Brain microvascular endothelial cell (primary cell): Measurements from ENCODE around the gene IL1R1.
A peak's percentile ranks its signal among the peaks of the same experiment; 100 is the strongest.
"Not testable (repeated sequence)": the region's sequence is repeated elsewhere in the genome, so short reads cannot be mapped to it uniquely, and the experiment has no call there.

ENCODE experiments used
- DNase-seq: peaks from one replicate; pipeline ENCODE4 v3.0.0-alpha.2; 2020
- H3K27ac ChIP-seq: fragments of 250-450 bp; sonication (Bioruptor Pico); 2 replicates; pipeline ENCODE4 v1.5.1; 2020; ENCODE audit warnings: mild to moderate bottlenecking, moderate library complexity
- H3K27me3 ChIP-seq: fragments of 250-450 bp; sonication (Bioruptor Pico); replicated peaks from 2 replicates; pipeline ENCODE4 v1.5.1; 2020; ENCODE audit warnings: mild to moderate bottlenecking
- H3K36me3 ChIP-seq: fragments of 250-450 bp; sonication (Bioruptor Pico); replicated peaks from 2 replicates; pipeline ENCODE4 v1.5.1; 2020; ENCODE audit warnings: mild to moderate bottlenecking
- H3K4me3 ChIP-seq: 2 replicates; pipeline ENCODE4 v1.5.1; 2011; ENCODE audit warnings: low read depth, mild to moderate bottlenecking, control low read depth, low read length, moderate library complexity
- CTCF ChIP-seq: IDR thresholded peaks from 2 replicates; pipeline ENCODE4 v1.5.1; 2011; ENCODE audit warnings: low read depth, mild to moderate bottlenecking, moderate library complexity, low read length, control low read depth, inconsistent platforms; ENCODE audit errors: missing control alignments
- in situ Hi-C: cut with HindIII; loops from 2 replicates; pipeline ENCODE4 v1.10.0; 2017; ENCODE audit warnings: low sequenced_read_pairs, low pct_ligation_motif_present

IL1R1 gene

GRCh38 chr2:102103284-102103683 lies 39.3 kb upstream of the IL1R1 start:
- no peak overlapping the region for H3K4me3 ChIP-seq
- no peaks in the 10 kb centered on the region for H3K27me3 ChIP-seq
- no peak for TF ChIP-seq CTCF
- in situ Hi-C loops, result no loop called here
- DNase-seq, result no peak
- H3K27ac ChIP-seq, result no peak overlapping the region
- no peaks in the 10 kb centered on the region for H3K36me3 ChIP-seq

GRCh38 chr2:102103992-102104871 lies 38.3 kb upstream of the IL1R1 start:
- Histone ChIP-seq H3K4me3 (peak overlapping the region; percentile 37), H3K27ac (peak overlapping the region; percentile 82), H3K36me3 (no peaks in the 10 kb centered on the region), H3K27me3 (no peaks in the 10 kb centered on the region)
- in situ Hi-C loops, result no loop called here
- DNase-seq, result peak; percentile 86
- TF ChIP-seq CTCF, result no peak

GRCh38 chr2:102106133-102106556 lies 36.4 kb upstream of the IL1R1 start:
- peak; percentile 85 for DNase-seq
- in situ Hi-C loops, result no loop called here
- no peaks in the 10 kb centered on the region for H3K36me3 ChIP-seq
- no peaks in the 10 kb centered on the region for H3K27me3 ChIP-seq
- no peak overlapping the region for H3K4me3 ChIP-seq
- no peak for TF ChIP-seq CTCF
- H3K27ac ChIP-seq, result peak overlapping the region; percentile 63

- H3K36me3 ChIP-seq, DNase-seq, in situ Hi-C loops, H3K27me3 ChIP-seq, H3K4me3 ChIP-seq: not testable (repeated sequence)
- peak overlapping the region; percentile 11 for H3K27ac ChIP-seq
Measured at GRCh38 chr2:102106813-102107740, 35.5 kb upstream of the IL1R1 start.

GRCh38 chr2:102107741-102108070 lies 34.8 kb upstream of the IL1R1 start:
- Histone ChIP-seq H3K27me3 (no peaks in the 10 kb centered on the region), H3K36me3 (no peaks in the 10 kb centered on the region), H3K27ac (peak overlapping the region; percentile 11), H3K4me3 (no peak overlapping the region)
- DNase-seq, result no peak
- in situ Hi-C loops, result no loop called here
- no peak for TF ChIP-seq CTCF

GRCh38 chr2:102109016-102109415 lies 33.5 kb upstream of the IL1R1 start:
- TF ChIP-seq CTCF, result no peak
- Histone ChIP-seq H3K27ac (no peak overlapping the region), H3K4me3 (no peak overlapping the region), H3K27me3 (no peaks in the 10 kb centered on the region), H3K36me3 (no peaks in the 10 kb centered on the region)
- in situ Hi-C loops, result no loop called here
- no peak for DNase-seq
